ENCODE measurements around the gene PRUNE2. TPM values are rescaled to one million over a fixed set of nuclear protein-coding genes. Genes with fewer than 3 reads are reported as not detected.
"Not testable (repeated sequence)": the region's sequence is repeated elsewhere in the genome, so short reads cannot be mapped to it uniquely, and the experiment has no call there.

The PRUNE2 gene
- total RNA-seq, 1 donor = 14.7 TPM

- peak; percentile 100 for DNase-seq (ENCODE audit: low read depth)
- no peak for TF ChIP-seq CTCF (IDR thresholded peaks at IDR 0.05; ENCODE audit: insufficient read depth, low read length)
- no peak overlapping the region for H3K4me3 ChIP-seq (ENCODE audit: low read depth, low read length)
These were observed 302.4 kb downstream of the PRUNE2 start for GRCh38 chr9:76603448-76603895.

- DNase-seq (ENCODE audit: low read depth) = no peak
- H3K4me3 ChIP-seq (ENCODE audit: low read depth, low read length) = no peak overlapping the region
- TF ChIP-seq CTCF (IDR thresholded peaks at IDR 0.05; ENCODE audit: insufficient read depth, low read length) = no peak
These were observed 303.7 kb downstream of the PRUNE2 start for GRCh38 chr9:76602199-76602598.

- TF ChIP-seq CTCF (IDR thresholded peaks at IDR 0.05; ENCODE audit: insufficient read depth, low read length) = no peak
- peak; percentile 23 for DNase-seq (ENCODE audit: low read depth)
These were observed 305.8 kb downstream of the PRUNE2 start for GRCh38 chr9:76600007-76600615.

DNA sequence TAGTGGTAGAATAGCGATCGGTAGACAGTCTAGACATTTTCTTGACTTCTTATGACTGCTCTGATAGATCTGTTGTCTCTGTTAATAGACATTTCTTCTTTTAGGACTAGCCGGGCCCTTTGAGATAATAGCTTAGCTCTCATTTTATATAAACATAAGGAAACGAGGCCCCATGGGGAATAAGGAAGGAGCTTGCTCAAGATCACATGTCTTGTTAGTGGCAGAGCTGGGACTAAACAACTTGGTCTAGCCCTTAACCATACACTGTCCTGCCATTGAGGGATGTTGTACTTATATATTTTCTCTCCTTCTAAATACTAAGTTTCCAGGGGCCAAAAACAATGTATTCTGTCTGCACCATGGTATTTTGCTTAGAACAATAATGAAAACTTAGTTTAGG is 306.9 kb downstream of the PRUNE2 start:
- DNase-seq (ENCODE audit: low read depth) = no peak
- TF ChIP-seq CTCF (IDR thresholded peaks at IDR 0.05; ENCODE audit: insufficient read depth, low read length) = no peak
- H3K4me3 ChIP-seq (ENCODE audit: low read depth, low read length) = no peak overlapping the region

More at GRCh38 chr9:76600007-76600615, 305.8 kb downstream of the PRUNE2 start:
- no peak overlapping the region for H3K4me3 ChIP-seq (ENCODE audit: low read depth, low read length)

- DNase-seq (ENCODE audit: low read depth) = no peak
- H3K4me3 ChIP-seq (ENCODE audit: low read depth, low read length) = no peak overlapping the region
- no peak for TF ChIP-seq CTCF (IDR thresholded peaks at IDR 0.05; ENCODE audit: insufficient read depth, low read length)
These were observed 310.3 kb downstream of the PRUNE2 start for GRCh38 chr9:76595645-76596044.

DNA sequence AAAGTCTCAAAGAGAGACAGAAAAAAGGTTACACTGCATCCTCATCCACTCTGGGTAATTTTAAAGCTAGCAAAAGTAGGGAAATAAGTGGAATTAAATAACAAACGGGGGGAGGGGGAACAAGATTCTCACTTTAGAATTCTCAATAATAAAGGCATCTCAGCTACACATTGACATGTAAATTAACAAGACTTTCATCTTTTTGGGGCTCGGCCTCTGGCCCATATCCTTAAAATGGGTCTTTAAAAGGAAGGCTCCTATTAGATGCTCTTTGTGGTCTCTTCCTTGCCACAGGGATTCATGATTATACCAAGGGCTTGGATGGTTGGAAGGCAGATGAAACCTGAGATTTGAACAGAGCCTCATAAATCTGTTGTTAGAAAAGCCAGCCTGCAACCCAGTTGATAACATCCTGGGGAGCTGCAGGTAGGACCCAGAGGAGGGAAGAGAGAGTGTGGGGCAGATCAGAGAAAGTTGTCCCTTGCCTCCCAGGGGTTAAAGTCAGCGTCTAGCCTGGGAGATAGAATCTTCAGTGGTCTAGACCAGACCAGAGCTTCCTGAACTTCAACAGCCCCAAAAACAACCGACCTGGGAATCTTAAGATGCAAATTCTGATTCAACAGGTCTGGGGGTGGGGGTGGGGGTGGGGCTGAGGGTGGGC is 311.0 kb downstream of the PRUNE2 start:
- no peak for DNase-seq (ENCODE audit: low read depth)
- no peak overlapping the region for H3K4me3 ChIP-seq (ENCODE audit: low read depth, low read length)
- TF ChIP-seq CTCF (IDR thresholded peaks at IDR 0.05; ENCODE audit: insufficient read depth, low read length) = no peak

DNA sequence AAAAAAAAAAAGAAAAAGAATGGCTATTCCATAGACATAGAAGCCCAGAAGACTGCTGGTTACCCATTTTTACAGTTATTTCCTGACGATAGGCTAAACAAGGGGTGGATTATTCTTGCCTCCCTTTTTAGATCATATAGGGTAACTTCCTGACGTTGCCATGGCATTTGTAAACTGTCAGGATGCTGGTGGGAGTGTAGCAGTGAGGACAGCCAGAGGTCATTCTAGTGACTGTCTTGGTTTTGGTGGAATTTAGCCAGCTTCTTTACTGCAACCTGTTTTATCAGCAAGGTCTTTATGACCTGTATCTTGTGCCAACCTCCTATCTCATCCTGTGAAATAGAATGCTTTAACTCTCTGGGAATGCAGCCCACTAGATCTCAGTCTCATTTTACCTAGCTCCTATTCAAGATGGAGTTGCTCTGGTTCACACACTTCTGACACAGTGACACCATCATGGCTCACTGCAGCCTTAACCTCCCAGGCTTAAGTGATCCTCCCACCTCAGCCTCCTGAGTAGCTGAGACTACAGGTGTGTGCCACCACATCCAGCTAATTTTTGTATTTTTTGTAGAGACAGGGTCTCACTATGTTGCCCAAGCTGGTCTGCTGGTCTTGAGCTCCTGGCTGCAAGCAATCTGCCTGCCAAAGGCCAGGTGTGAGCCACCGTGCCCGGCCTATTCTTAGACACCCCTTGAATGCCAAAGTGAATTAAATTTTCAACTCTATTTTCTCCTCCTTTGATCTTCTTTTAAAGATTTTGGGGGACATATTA is 311.8 kb downstream of the PRUNE2 start:
- not testable (repeated sequence) for H3K4me3 ChIP-seq (ENCODE audit: low read depth, low read length); DNase-seq (ENCODE audit: low read depth)

Measured in fibroblast of the aortic adventitia (primary cell).